Right lobe of liver (tissue), 6 donors: ENCODE measurements around the gene PDE6H. TPM values are rescaled to one million over a fixed set of nuclear protein-coding genes. Genes with fewer than 3 reads are reported as not detected.
A peak's percentile ranks its signal among the peaks of the same experiment; 100 is the strongest.

ENCODE experiments used
- ATAC-seq, 4 donors: fragments of 200-7000 bp; cut with Tn5 transposase; one replicate each; pipeline ENCODE4 v1.9.1; 2020; ENCODE audit warnings: mild to moderate bottlenecking in 4 of 4, moderate library complexity in 4 of 4
- DNase-seq, 3 donors: peaks; one replicate each; pipeline ENCODE4 v3.0.0-alpha.2; 2020
- H3K27ac ChIP-seq, 3 donors: fragments of 200-600 bp; one replicate each; pipeline ENCODE4 v1.8.0; 2022
- H3K27me3 ChIP-seq, 2 donors: fragments of 200-600 bp; one replicate each; pipeline ENCODE4 v1.8.0; 2022
- H3K36me3 ChIP-seq, 4 donors: fragments of 200-600 bp; sonication (generic) in 1 of 4; one replicate each; pipeline versions ENCODE4 v1.5.1 to v1.8.0; 2017 to 2022; ENCODE audit warnings: control low read depth in 1 of 4
- H3K4me1 ChIP-seq, 4 donors: fragments of 200-600 bp; sonication (generic) in 1 of 4; one replicate each; pipeline versions ENCODE4 v1.5.1 to v1.8.0; 2017 to 2022; ENCODE audit warnings: control low read depth in 1 of 4
- H3K4me3 ChIP-seq, 3 donors: fragments of 200-600 bp; one replicate each; pipeline ENCODE4 v1.8.0; 2022
- H3K9me3 ChIP-seq, 4 donors: fragments of 200-600 bp; sonication (generic) in 1 of 4; one replicate each; pipeline versions ENCODE4 v1.5.1 to v1.8.0; 2017 to 2022; ENCODE audit warnings: control low read depth in 1 of 4
- CTCF ChIP-seq, 4 donors: fragments of 200-600 bp in 3 of 4; fragments of 450-650 bp in 1 of 4; IDR thresholded peaks; one replicate each; pipeline versions ENCODE4 v1.5.1 to v1.8.0; 2016 to 2022; ENCODE audit warnings: antibody characterized with exemption in 4 of 4, mild to moderate bottlenecking in 2 of 4
- POLR2A ChIP-seq: fragments of 450-650 bp; IDR thresholded peaks from one replicate; pipeline ENCODE4 v1.6.1; 2017; ENCODE audit warnings: antibody characterized with exemption, mild to moderate bottlenecking
- WGBS: methylation state at CpG from one replicate; pipeline ENCODE4 v1.1.6; 2018; ENCODE audit warnings: low coverage, low lambda C conversion rate; ENCODE audit not compliant: insufficient coverage; ENCODE audit errors: missing lambda C conversion rate; 5-methylcytosine and 5-hydroxymethylcytosine counted together
- intact Hi-C, 2 donors: fragments of 100-400 bp; cut with DNase I; formaldehyde crosslinking; loops; one replicate each; pipeline versions ENCODE4 v1.11.2 to v1.14.1; 2022
- total RNA-seq, 6 experiments: library from RNA; depleted of rRNA in 2 of 6; stranded (reverse); fragments of >200 nt in 2 of 6; fragmentation: NEBNext Ultra II Directional in 3 of 6; extraction: Animal tissue kit (Norgen Biotek cat#: 25700) in 3 of 6; gene quantifications; one replicate each; pipeline versions ENCODE4 v1.1.0 to v1.2.4, GENCODE V29; 2016 to 2023
- donor health status: DM: no; HTN: yes; CAD: no.
- donor health status: DM: no; HTN: no; CAD: no.
- donor health status: DM: no; HTN: no; CAD: no.
- donor health status: DM: no; HTN: yes; CAD: no.
- donor health status: DM: no; HTN: yes; CAD: no.

PDE6H gene
- total RNA-seq, 6 experiments from 2014 or later: not detected

- WGBS: 48% methylated on average over 13 of the region's 13 CpGs
- Histone ChIP-seq H3K9me3 (no peaks in the 10 kb centered on the region), H3K27ac (peak overlapping the region; percentile 32 to 66 (median 56)), H3K4me1 (no peaks in the 10 kb centered on the region), H3K4me3 (peak overlapping the region; percentile 31 to 49 (median 46)), H3K36me3 (no peaks in the 10 kb centered on the region), H3K27me3 (no peaks in the 10 kb centered on the region)
- peak; percentile 52 to 67 (median 56) for ATAC-seq
- intact Hi-C loops: no loop called here
- DNase-seq: peak in 2 of 3 donors; percentile 37 to 56
- TF ChIP-seq POLR2A (no peak), CTCF (IDR thresholded peaks at IDR 0.05) (no peak)
Observed at GRCh38 chr12:14960548-14961465, 12.0 kb upstream of the PDE6H start.

- no peaks in the 10 kb centered on the region for H3K36me3 ChIP-seq
- no peaks in the 10 kb centered on the region for H3K4me1 ChIP-seq
- ATAC-seq (peak; percentile 56 to 72 (median 70)), DNase-seq (no peak)
- H3K4me3 ChIP-seq: peak within 1 kb of the TSS; percentile 31 to 49 (median 46)
- 31% methylated on average over 14 of the region's 14 CpGs for WGBS
- TF ChIP-seq CTCF (IDR thresholded peaks at IDR 0.05): no peak
- peak; percentile 25 for TF ChIP-seq POLR2A
- no peaks in the 10 kb centered on the region for H3K27me3 ChIP-seq
- intact Hi-C loops: no loop called here
- peak within 1 kb of the TSS; percentile 32 to 66 (median 56) for H3K27ac ChIP-seq
- no peaks in the 10 kb centered on the region for H3K9me3 ChIP-seq
Observed at GRCh38 chr12:14961466-14962152, 11.2 kb upstream of the PDE6H start, which contains the start of gene ARHGDIB. Gene ARHGDIB, minus strand, starts transcription at chr12:14961601. Its CDS starts 10,889 bp downstream, at chr12:14950712.

- 31% methylated on average over 3 of the region's 3 CpGs for WGBS
- Histone ChIP-seq H3K36me3 (no peaks in the 10 kb centered on the region), H3K4me3 (peak overlapping the region in 1 of 3 donors; percentile 49), H3K27me3 (no peaks in the 10 kb centered on the region), H3K4me1 (no peaks in the 10 kb centered on the region), H3K27ac (peak overlapping the region; percentile 32 to 66 (median 56)), H3K9me3 (no peaks in the 10 kb centered on the region)
- no peak for DNase-seq
- ATAC-seq: no peak
- intact Hi-C loops: no loop called here
- TF ChIP-seq POLR2A (no peak), CTCF (IDR thresholded peaks at IDR 0.05) (no peak)
Observed at GRCh38 chr12:14962153-14962539, 10.7 kb upstream of the PDE6H start.

- TF ChIP-seq POLR2A (no peak), CTCF (IDR thresholded peaks at IDR 0.05) (no peak)
- no peak for ATAC-seq
- Histone ChIP-seq H3K36me3 (no peaks in the 10 kb centered on the region), H3K27me3 (no peaks in the 10 kb centered on the region), H3K4me3 (no peak overlapping the region), H3K27ac (peak overlapping the region in 1 of 3 donors; percentile 32), H3K4me1 (no peaks in the 10 kb centered on the region), H3K9me3 (no peaks in the 10 kb centered on the region)
- no peak for DNase-seq
- intact Hi-C loops: no loop called here
- 76% methylated on average over 3 of the region's 3 CpGs for WGBS
Observed at GRCh38 chr12:14962797-14963196, 10.0 kb upstream of the PDE6H start.
